ENCODE results near the gene TANC1.

DNA sequence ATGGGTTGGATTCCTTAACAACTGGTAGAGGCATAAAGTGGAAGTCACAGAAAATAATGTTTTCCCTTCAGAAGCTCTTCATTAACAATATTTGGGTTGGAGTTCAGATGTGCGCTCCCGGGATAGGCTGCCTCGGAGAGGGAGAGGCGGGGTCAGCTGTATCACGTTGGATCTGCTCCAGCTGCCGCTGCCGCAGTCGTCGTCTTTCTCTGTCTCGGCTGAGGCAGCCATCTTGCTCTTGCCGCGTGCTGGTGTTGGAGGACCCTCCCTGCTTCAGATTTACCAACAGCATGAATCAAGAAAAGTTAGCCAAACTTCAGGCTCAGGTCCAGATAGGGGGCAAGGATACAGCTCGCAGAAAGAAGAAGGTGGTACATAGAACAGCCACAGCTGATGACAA, 35.1 kb downstream of the TANC1 start:
- no peak for TF ChIP-seq POLR2A (IDR thresholded peaks at IDR 0.05; ENCODE audit: low read length)
- no peak for TF ChIP-seq GATA1 (IDR thresholded peaks at IDR 0.05; ENCODE audit: low read depth, low read length)

Data from erythroblast (primary cell).